CD4-positive, alpha-beta T cell (primary cell): ENCODE data around the gene ABHD4. TPM values are rescaled to one million over a fixed set of nuclear protein-coding genes. Genes with fewer than 3 reads are reported as not detected.
A peak's percentile ranks its signal among the peaks of the same experiment; 100 is the strongest.

Experiments used
- ATAC-seq: fragments of 200-7000 bp; cut with Tn5 transposase; one replicate; pipeline ENCODE4 v1.10.0; 2022; ENCODE audit warnings: mild to moderate bottlenecking; ENCODE audit not compliant: poor library complexity
- CTCF ChIA-PET: fragments of 350-600 bp; sonication (Branson Sonifier 250); formaldehyde crosslinking; loops from one replicate; lab custom pipeline; 2021; ENCODE audit warnings: antibody characterized with exemption, inconsistent platforms; lab: Charles Lee
- POLR2A ChIA-PET: fragments of 350-600 bp; sonication (Branson Sonifier 250); formaldehyde crosslinking; loops from one replicate; lab custom pipeline; 2021; ENCODE audit warnings: antibody characterized with exemption, inconsistent platforms; lab: Charles Lee
- DNase-seq, 14 experiments: peaks; one replicate each; pipeline ENCODE4 v3.0.0-alpha.2; 2013 to 2020; ENCODE audit warnings: mixed read lengths in 2 of 14
- H3K27ac ChIP-seq, 2 donors: one replicate each; pipeline versions ENCODE4 v1.5.1 to v1.7.0; 2013; ENCODE audit warnings: low read length in 2 of 2, low read depth in 1 of 2, mild to moderate bottlenecking in 1 of 2
- H3K27me3 ChIP-seq, 2 experiments: 1 replicate in 1 of 2; 2 replicates in 1 of 2; pipeline versions ENCODE4 v1.6.1 to v1.7.0; 2013; ENCODE audit warnings: low read length in 2 of 2, control low read depth in 1 of 2, mild to moderate bottlenecking in 1 of 2, moderate library complexity in 1 of 2; ENCODE audit not compliant: insufficient read depth in 2 of 2, control insufficient read depth in 1 of 2
- H3K36me3 ChIP-seq: one replicate; pipeline ENCODE4 v1.6.1; 2013; ENCODE audit warnings: low read length, control low read depth; ENCODE audit not compliant: insufficient read depth
- H3K4me1 ChIP-seq: one replicate; pipeline ENCODE4 v1.6.1; 2013; ENCODE audit warnings: low read length, control low read depth; ENCODE audit not compliant: insufficient read depth
- H3K4me3 ChIP-seq: one replicate; pipeline ENCODE4 v1.5.1; 2013; ENCODE audit warnings: mild to moderate bottlenecking, low read length, moderate library complexity
- H3K9me3 ChIP-seq, 2 experiments: 1 replicate in 1 of 2; 2 replicates in 1 of 2; pipeline versions ENCODE4 v1.6.1 to v1.7.0; 2013; ENCODE audit warnings: low read length in 2 of 2, mild to moderate bottlenecking in 2 of 2, control low read depth in 1 of 2, moderate library complexity in 1 of 2; ENCODE audit not compliant: control insufficient read depth in 1 of 2, insufficient read depth in 1 of 2
- H3K27ac Mint-ChIP-seq: one replicate; pipeline ENCODE4 v1.8.0; 2020; ENCODE audit warnings: mixed read lengths
- H3K27me3 Mint-ChIP-seq: one replicate; pipeline ENCODE4 v1.8.0; 2021; ENCODE audit warnings: mixed read lengths
- H3K36me3 Mint-ChIP-seq: one replicate; pipeline ENCODE4 v1.8.0; 2021; ENCODE audit warnings: low read depth, mixed read lengths
- H3K4me1 Mint-ChIP-seq: one replicate; pipeline ENCODE4 v1.8.0; 2021; ENCODE audit warnings: low read depth, mixed read lengths
- H3K4me3 Mint-ChIP-seq: one replicate; pipeline ENCODE4 v1.8.0; 2020; ENCODE audit warnings: mild to moderate bottlenecking, mixed read lengths
- H3K9me3 Mint-ChIP-seq: one replicate; pipeline ENCODE4 v1.8.0; 2020; ENCODE audit warnings: mixed read lengths
- CTCF ChIP-seq: fragments of 200-600 bp; IDR thresholded peaks from one replicate; pipeline ENCODE4 v1.8.0; 2022; ENCODE audit warnings: antibody characterized with exemption, mild to moderate bottlenecking
- intact Hi-C, 2 experiments: fragments of 100-400 bp; cut with DNase I in 1 of 2; cut with micrococcal nuclease in 1 of 2; formaldehyde crosslinking; loops; one replicate each; pipeline versions ENCODE4 v1.15.1 to v1.9.0; 2023 to 2025; cut with DNase I, micrococcal nuclease
- total RNA-seq, 174 experiments: library from RNA in 2 of 174; stranded (reverse) in 2 of 174; gene quantifications; one replicate each; pipeline ENCODE4 v1.2.3 and lab custom pipeline; 2021 to 2026

Gene ABHD4
- total RNA-seq, 2 experiments from 2014 or later = 7.1 to 8.9 TPM

- peak overlapping the region; percentile 85 for H3K4me3 Mint-ChIP-seq
- peak overlapping the region; percentile 99 for H3K27ac ChIP-seq
- peaks cover 88% of the 10 kb centered on the region for H3K36me3 Mint-ChIP-seq
- peak in 12 of 14 experiments; percentile 44 to 84 (median 65) for DNase-seq
- peak overlapping the region; percentile 10 for H3K4me3 ChIP-seq
- CTCF ChIA-PET = interaction anchor here (0.8 to 5.5 kb wide), 8 partner anchors 11 to 450 kb away, joined by 3 to 34 read pairs (median 4); no protein-coding TSS in a partner anchor
- peaks cover 100% of the 10 kb centered on the region for H3K4me1 ChIP-seq
- POLR2A ChIA-PET = interaction anchor here (0.6 to 13.3 kb wide), 18 partner anchors 10 to 809 kb away, joined by 3 to 613 read pairs (median 8); partner anchors contain the start of genes DAD1 and OXA1L
- peaks cover 97% of the 10 kb centered on the region for H3K4me1 Mint-ChIP-seq
- no peaks in the 10 kb centered on the region for H3K27me3 Mint-ChIP-seq
- no peaks in the 10 kb centered on the region for H3K9me3 Mint-ChIP-seq
- ATAC-seq = peak; percentile 62
- intact Hi-C loops = loop anchor here (1.0 to 10.0 kb wide), 11 partner anchors 11 to 803 kb away; no protein-coding TSS in a partner anchor
- no peaks in the 10 kb centered on the region for H3K9me3 ChIP-seq
- H3K36me3 ChIP-seq = peaks cover 90% of the 10 kb centered on the region
- peak overlapping the region; percentile 93 for H3K27ac Mint-ChIP-seq
- no peak for TF ChIP-seq CTCF
- no peaks in the 10 kb centered on the region for H3K27me3 ChIP-seq
These were observed 48.0 kb upstream of the ABHD4 start for GRCh38 chr14:22549981-22550673.

GRCh38 chr14:22551605-22551997, 46.5 kb upstream of the ABHD4 start:
- no peaks in the 10 kb centered on the region for H3K9me3 ChIP-seq
- H3K27ac ChIP-seq = peak overlapping the region; percentile 99
- H3K36me3 Mint-ChIP-seq = peaks cover 84% of the 10 kb centered on the region
- peaks cover 96% of the 10 kb centered on the region for H3K4me1 Mint-ChIP-seq
- H3K4me1 ChIP-seq = peaks cover 100% of the 10 kb centered on the region
- peaks cover 2% of the 10 kb centered on the region for H3K9me3 Mint-ChIP-seq
- H3K4me3 Mint-ChIP-seq = peak overlapping the region; percentile 85
- ChIA-PET POLR2A (interaction anchor here (0.7 to 13.3 kb wide), 12 partner anchors 10 to 810 kb away, joined by 3 to 613 read pairs (median 31); partner anchors contain the start of gene DAD1), CTCF (interaction anchor here (1.0 to 1.6 kb wide), 5 partner anchors 10 to 828 kb away, joined by 3 to 10 read pairs (median 5); no protein-coding TSS in a partner anchor)
- TF ChIP-seq CTCF = no peak
- intact Hi-C loops = loop anchor here (5.0 to 10.0 kb wide), 8 partner anchors 34 to 804 kb away; no protein-coding TSS in a partner anchor
- peak overlapping the region; percentile 93 for H3K27ac Mint-ChIP-seq
- H3K27me3 Mint-ChIP-seq = peaks cover 6% of the 10 kb centered on the region
- peaks cover 80% of the 10 kb centered on the region for H3K36me3 ChIP-seq
- no peaks in the 10 kb centered on the region for H3K27me3 ChIP-seq
- no peak overlapping the region for H3K4me3 ChIP-seq
- ATAC-seq = no peak
- DNase-seq = peak in 4 of 14 experiments; percentile 38 to 59 (median 49)

- intact Hi-C loops = loop anchor here (5.0 to 10.0 kb wide), 8 partner anchors 35 to 805 kb away; no protein-coding TSS in a partner anchor
- no peaks in the 10 kb centered on the region for H3K9me3 ChIP-seq
- ATAC-seq = no peak
- Mint-ChIP-seq H3K36me3 (peaks cover 78% of the 10 kb centered on the region), H3K27ac (peak overlapping the region; percentile 93), H3K27me3 (peaks cover 6% of the 10 kb centered on the region), H3K4me1 (peaks cover 96% of the 10 kb centered on the region), H3K9me3 (peaks cover 2% of the 10 kb centered on the region), H3K4me3 (peak overlapping the region; percentile 85)
- H3K4me3 ChIP-seq = no peak overlapping the region
- no peaks in the 10 kb centered on the region for H3K27me3 ChIP-seq
- peaks cover 100% of the 10 kb centered on the region for H3K4me1 ChIP-seq
- H3K36me3 ChIP-seq = peaks cover 74% of the 10 kb centered on the region
- no peak for TF ChIP-seq CTCF
- CTCF ChIA-PET = interaction anchor here (0.6 to 1.6 kb wide), 6 partner anchors 11 to 829 kb away, joined by 3 to 8 read pairs (median 4); no protein-coding TSS in a partner anchor
- peak in 2 of 14 experiments; percentile 33 to 38 for DNase-seq
- H3K27ac ChIP-seq = peak overlapping the region; percentile 99
- POLR2A ChIA-PET = interaction anchor here (0.5 to 13.3 kb wide), 18 partner anchors 9 to 829 kb away, joined by 3 to 613 read pairs (median 6); partner anchors contain the start of genes DAD1 and OXA1L
These were observed 45.9 kb upstream of the ABHD4 start for GRCh38 chr14:22552001-22552826.
